Colonic mucosa (tissue), 4 donors: ENCODE results near the gene HIPK2. TPM values are rescaled to one million over a fixed set of nuclear protein-coding genes. Genes with fewer than 3 reads are reported as not detected.

Experiments used
- DNase-seq: peaks from one replicate; pipeline ENCODE4 v3.0.0-alpha.2; 2020
- H3K27ac ChIP-seq: fragments of 200-600 bp; one replicate; pipeline ENCODE4 v1.8.0; 2021
- H3K27me3 ChIP-seq: fragments of 200-600 bp; one replicate; pipeline ENCODE4 v1.8.0; 2021
- H3K36me3 ChIP-seq: fragments of 200-600 bp; one replicate; pipeline ENCODE4 v1.8.0; 2021
- H3K4me1 ChIP-seq: fragments of 200-600 bp; one replicate; pipeline ENCODE4 v1.8.0; 2021; ENCODE audit warnings: mild to moderate bottlenecking
- H3K4me3 ChIP-seq: fragments of 200-600 bp; one replicate; pipeline ENCODE4 v1.8.0; 2021
- H3K9ac ChIP-seq, 2 donors: one replicate each; pipeline ENCODE4 v1.7.0; 2013; ENCODE audit warnings: control low read depth in 2 of 2, low read depth in 2 of 2, low read length in 2 of 2
- H3K9me3 ChIP-seq: fragments of 200-600 bp; one replicate; pipeline ENCODE4 v1.8.0; 2021
- intact Hi-C: fragments of 100-400 bp; cut with DNase I; formaldehyde crosslinking; loops from one replicate; pipeline ENCODE4 v1.14.1; 2022
- total RNA-seq, 2 donors: library from RNA; stranded (reverse); fragmentation: NEBNext Ultra II Directional in 1 of 2; extraction: Animal tissue kit (Norgen Biotek cat#: 25700) in 1 of 2; gene quantifications; one replicate each; pipeline ENCODE4 v1.2.1, GENCODE V29; 2021
- TF ChIP-seq, protein P1 (sequence below): fragments of 200-600 bp; IDR thresholded peaks from one replicate; pipeline ENCODE4 v1.8.0; 2022; ENCODE audit warnings: antibody characterized with exemption, mild to moderate bottlenecking
- donor health status: healthy.
- donor health status: DM: no; HTN: no; CAD: no.
- donor health status: DM: no; HTN: no; CAD: no.

Gene HIPK2
- total RNA-seq, 2 donors from 2014 or later, result 25.3 to 28.4 TPM

DNA sequence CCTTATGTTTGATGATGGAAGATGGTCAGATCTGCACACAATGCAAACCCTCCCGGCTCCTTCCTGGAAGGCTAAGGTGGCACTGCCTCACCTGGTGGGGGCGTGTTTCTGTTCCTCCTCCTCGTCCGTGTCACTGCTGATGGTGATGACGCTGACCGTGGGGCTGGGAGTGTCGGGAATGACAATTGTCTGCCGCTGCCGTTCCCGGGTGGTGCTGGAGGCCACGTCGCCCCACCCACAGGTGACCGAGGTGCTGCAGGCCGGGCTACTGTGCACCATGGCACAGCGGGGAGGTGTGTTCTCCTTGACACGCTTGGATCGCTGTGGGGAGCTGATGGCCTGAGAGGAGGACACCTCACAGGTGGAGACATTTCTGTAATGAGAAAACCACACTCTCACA, 181.2 kb downstream of the HIPK2 start:
- Histone ChIP-seq H3K27me3 (no peaks in the 10 kb centered on the region), H3K4me3 (no peak overlapping the region), H3K4me1 (no peaks in the 10 kb centered on the region), H3K9ac (no peak overlapping the region), H3K9me3 (no peaks in the 10 kb centered on the region), H3K27ac (no peak overlapping the region), H3K36me3 (no peaks in the 10 kb centered on the region)
- intact Hi-C loops, result no loop called here
- TF ChIP-seq, protein P1, sequence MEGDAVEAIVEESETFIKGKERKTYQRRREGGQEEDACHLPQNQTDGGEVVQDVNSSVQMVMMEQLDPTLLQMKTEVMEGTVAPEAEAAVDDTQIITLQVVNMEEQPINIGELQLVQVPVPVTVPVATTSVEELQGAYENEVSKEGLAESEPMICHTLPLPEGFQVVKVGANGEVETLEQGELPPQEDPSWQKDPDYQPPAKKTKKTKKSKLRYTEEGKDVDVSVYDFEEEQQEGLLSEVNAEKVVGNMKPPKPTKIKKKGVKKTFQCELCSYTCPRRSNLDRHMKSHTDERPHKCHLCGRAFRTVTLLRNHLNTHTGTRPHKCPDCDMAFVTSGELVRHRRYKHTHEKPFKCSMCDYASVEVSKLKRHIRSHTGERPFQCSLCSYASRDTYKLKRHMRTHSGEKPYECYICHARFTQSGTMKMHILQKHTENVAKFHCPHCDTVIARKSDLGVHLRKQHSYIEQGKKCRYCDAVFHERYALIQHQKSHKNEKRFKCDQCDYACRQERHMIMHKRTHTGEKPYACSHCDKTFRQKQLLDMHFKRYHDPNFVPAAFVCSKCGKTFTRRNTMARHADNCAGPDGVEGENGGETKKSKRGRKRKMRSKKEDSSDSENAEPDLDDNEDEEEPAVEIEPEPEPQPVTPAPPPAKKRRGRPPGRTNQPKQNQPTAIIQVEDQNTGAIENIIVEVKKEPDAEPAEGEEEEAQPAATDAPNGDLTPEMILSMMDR, result no peak
- DNase-seq, result no peak

DNA sequence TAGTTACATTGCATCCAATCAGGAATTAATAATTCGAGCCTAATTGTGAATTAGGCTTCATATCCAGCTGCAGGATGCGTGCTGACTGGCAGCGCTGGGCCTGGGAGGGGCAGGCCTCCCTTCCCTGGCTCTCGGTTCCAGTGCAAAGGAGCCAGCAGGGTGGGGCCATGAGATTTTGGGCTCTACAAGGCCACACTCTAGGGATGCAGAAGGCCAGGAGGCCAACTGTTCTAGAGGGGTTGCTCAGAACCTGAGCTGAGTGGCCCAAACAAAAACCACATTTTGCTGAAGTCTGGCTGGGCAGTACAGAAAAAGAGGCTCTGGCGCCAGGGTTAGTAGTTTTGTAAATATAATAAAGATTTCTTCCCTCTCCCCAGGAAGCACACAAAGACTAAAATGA, 182.0 kb downstream of the HIPK2 start:
- intact Hi-C loops, result no loop called here
- no peak overlapping the region for H3K27ac ChIP-seq
- no peak for DNase-seq
- no peaks in the 10 kb centered on the region for H3K9me3 ChIP-seq
- no peaks in the 10 kb centered on the region for H3K36me3 ChIP-seq
- no peaks in the 10 kb centered on the region for H3K27me3 ChIP-seq
- H3K4me1 ChIP-seq, result no peaks in the 10 kb centered on the region
- no peak overlapping the region for H3K4me3 ChIP-seq
- TF ChIP-seq, protein P1, result no peak
- H3K9ac ChIP-seq, result no peak overlapping the region

DNA sequence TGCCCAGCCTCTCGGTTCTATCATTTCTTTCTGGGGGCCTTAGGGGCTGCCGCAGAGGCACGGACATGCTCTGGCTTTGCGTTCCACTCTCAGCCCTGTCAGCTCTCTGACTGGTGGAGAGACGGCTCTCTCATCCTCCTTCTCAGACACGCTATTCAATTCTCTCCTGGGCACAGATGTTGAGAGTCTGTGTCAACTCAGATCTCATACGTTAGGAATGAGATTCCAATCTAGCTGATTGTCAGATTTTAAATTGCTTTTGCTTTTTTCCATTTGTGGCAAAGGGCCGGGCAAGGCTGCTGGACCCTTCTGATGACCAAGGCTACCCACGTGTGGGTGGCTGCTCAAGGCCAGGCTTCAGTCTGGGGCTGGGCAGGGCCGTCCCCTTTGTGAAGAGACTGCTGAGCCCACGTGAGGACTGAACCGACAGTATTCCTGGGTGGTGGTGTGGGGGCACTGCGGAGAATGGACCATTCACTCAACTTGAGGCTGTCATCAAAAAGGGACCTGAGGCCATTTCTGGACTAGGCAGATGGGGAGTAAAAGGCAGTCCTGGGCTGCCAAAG, 182.8 kb downstream of the HIPK2 start:
- Histone ChIP-seq H3K9me3 (no peaks in the 10 kb centered on the region), H3K4me3 (no peak overlapping the region), H3K27me3 (no peaks in the 10 kb centered on the region), H3K9ac (no peak overlapping the region), H3K27ac (no peak overlapping the region), H3K36me3 (no peaks in the 10 kb centered on the region), H3K4me1 (no peaks in the 10 kb centered on the region)
- intact Hi-C loops, result no loop called here
- TF ChIP-seq, protein P1, result no peak
- no peak for DNase-seq

DNA sequence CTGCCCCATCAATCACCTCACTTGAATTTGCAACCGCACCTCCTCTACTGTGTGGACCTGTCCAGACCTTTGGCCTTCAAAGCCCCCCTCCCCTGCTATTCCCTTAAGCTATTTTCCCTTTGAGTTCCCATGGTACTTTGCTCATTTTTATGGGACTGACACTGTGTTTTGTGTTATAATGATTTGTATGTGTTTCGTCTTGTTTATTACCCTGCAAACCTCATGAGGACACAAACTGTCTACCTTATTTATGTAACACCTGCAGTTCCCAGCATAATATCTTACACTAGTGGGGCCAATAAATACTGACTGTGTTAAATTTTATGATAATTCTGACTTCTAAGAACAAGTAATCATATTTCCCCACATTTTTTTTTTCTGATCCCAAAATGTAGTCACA, 183.7 kb downstream of the HIPK2 start:
- TF ChIP-seq, protein P1, result no peak
- no peak overlapping the region for H3K4me3 ChIP-seq
- no peak overlapping the region for H3K9ac ChIP-seq
- H3K36me3 ChIP-seq, result no peaks in the 10 kb centered on the region
- H3K9me3 ChIP-seq, result no peaks in the 10 kb centered on the region
- H3K27ac ChIP-seq, result no peak overlapping the region
- DNase-seq, result no peak
- no peaks in the 10 kb centered on the region for H3K4me1 ChIP-seq
- intact Hi-C loops, result no loop called here
- no peaks in the 10 kb centered on the region for H3K27me3 ChIP-seq

DNA sequence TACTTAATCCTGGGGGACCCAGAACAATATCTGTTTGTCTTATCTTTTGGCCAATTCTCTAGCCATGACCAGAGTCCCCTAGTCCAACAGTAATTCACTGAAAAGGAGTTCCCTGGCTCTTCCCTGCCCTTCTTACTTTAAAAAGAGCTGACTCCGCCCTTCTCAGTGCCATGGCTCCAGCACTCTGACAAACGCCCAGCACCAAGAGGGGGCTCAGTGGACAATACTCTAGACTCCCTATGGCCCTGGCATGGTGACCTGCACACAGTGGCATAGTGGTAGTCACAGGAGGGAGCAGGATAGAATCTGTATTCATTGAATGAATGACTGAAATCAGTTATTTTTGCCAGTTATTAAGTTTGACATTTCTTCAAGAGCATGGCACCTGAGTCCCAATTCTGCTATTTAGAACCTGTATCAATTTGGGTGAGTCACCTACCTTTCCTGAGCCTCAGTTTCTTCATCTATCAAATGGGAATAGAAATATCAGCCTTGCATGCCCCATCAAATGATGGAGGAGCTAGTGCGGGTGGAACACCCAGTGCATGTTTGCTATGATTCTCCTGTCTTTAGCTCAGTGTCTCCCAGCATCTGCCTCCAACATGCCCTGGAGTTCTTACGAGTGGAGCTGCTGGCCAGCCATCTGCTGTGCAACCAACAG, 184.9 kb downstream of the HIPK2 start:
- Histone ChIP-seq H3K9me3 (no peaks in the 10 kb centered on the region), H3K4me1 (no peaks in the 10 kb centered on the region), H3K27ac (no peak overlapping the region), H3K36me3 (no peaks in the 10 kb centered on the region), H3K9ac (no peak overlapping the region), H3K27me3 (no peaks in the 10 kb centered on the region), H3K4me3 (no peak overlapping the region)
- TF ChIP-seq, protein P1, result no peak
- intact Hi-C loops, result no loop called here
- no peak for DNase-seq
